SIG-M5 (cell line): ENCODE measurements around the gene SLC66A2.

Experiments used
- DNase-seq: peaks from one replicate; lab custom pipeline; 2025; lab: John Stamatoyannopoulos, UW

Gene SLC66A2

GRCh38 chr18:79937103-79937860 is 14.2 kb downstream of the SLC66A2 start:
- no peak for DNase-seq

GRCh38 chr18:79936641-79937040 is 14.8 kb downstream of the SLC66A2 start:
- no peak for DNase-seq

GRCh38 chr18:79935925-79936324 is 15.5 kb downstream of the SLC66A2 start:
- DNase-seq: no peak

DNA sequence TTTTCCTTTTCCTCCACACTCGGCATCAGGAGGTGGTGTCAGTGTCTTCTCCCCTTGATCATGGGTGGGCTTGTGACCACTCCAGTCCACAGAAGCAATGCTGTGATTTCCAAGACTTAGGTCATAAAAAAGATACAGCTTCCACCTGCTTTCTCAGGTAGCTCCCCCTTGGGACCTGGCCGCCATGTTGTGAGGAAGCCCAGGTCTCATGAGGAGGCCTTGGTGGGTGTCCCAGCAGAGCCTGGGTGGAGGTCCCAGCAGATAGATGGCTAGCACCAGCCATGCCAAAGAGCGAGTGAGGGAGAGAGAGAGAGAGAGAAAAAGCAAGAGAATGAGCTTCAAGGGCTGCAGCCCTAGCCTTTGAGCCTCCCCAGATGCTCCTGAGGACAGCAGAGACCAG is 16.0 kb downstream of the SLC66A2 start:
- DNase-seq: no peak

GRCh38 chr18:79935098-79935480 is 16.4 kb downstream of the SLC66A2 start:
- DNase-seq: no peak

DNA sequence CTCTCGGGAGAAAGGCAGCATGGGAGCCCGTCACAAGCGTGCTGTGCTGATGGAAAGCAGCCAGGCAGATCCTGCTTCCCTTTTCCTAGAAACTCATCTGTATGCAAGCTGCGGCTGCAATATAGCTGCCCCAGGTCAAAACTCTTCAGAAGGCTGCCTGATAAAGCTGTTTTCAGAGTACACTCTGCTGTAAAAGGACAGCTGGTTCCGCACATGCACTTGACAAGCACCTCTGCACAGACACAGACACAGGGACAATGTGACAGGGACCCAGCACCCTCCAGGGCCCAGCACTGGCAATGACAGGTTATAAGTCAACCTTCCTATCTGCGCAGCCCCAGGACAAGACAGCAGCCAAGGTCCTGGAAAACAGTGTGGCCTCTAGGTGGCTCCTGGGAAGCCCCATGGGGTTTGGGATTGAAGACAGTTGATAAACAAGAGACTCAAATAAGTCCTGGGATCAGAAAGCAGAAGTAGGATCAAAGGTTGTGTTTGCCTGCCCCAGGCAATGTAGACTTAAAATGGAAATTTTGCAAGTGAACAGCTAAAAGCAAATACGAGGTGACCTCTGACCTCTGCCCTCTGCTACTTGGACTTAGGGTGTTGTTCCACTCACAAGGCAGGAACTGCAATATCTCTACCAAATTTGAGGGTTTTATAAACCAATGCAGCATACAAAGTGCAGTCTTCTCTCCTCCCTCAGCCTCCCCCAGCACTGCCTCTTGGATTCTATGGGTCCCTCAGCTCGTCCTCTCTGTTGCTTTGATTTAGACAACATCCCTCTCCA is 16.9 kb downstream of the SLC66A2 start:
- no peak for DNase-seq

DNA sequence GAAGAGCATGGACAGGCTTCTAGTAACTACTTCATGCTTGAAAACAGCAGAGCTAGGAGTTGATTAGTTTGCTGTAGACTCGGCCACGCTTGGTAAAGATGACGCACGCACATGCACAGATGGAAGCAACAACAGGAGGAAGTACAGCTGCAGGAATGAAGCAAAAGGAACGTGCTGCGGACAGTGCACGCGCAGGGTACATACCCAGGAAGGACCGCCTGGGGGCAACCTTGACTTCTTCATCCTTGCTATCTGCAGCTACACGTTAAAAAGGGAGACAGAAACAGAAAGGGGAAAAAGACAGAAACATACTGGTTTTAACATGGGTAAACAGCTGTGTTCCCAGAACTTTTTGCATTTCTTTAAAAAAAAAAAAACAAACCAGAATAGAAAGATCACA is 17.7 kb downstream of the SLC66A2 start:
- DNase-seq: no peak

- DNase-seq: no peak
Observed at GRCh38 chr18:79932907-79933306, 18.5 kb downstream of the SLC66A2 start.

DNA sequence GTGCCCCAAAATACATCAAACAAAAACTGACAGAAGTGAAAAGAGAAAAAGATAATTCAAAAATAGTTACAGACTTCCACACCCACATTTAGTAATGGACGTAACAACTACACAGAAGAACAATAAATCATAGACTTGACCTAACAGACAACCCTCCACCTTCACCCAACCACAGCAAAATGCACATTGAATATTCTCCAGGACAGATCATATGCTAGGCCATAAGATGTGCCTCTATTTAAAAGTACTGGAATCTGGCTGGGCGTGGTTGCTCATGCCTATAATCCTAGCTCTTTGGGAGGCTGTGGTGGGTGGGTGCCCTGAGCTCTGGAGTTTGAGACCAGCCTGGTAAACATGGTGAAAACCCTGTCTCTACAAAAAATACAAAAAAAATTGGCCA is 20.0 kb downstream of the SLC66A2 start:
- DNase-seq: no peak

DNA sequence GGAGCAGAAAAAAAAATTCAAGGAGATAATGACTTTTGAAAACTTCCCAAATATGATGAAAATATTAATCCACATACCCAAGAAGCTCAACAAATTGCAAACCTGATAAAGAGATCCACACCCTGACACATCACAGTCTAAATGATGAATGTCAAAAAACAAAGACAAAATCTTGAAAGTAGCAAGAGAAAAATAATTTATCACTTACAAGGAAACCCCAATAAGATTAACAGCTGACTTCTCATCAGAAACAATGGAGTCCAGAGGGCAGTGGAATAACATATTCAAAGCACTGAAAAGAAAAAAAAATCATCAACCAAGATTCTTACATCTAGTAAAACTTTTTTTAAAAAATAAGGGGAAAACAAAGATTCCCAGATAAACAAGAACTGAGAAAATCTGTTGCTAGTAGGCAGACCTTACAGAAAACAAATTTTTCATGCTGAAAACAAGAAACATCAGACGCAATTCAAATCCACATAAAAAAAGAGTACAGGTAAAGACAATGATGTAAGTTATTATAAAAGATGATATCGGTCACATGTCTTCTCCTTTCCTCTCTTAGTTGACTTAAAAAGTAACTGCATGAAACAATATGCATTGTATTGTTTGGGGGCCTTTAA is 21.3 kb downstream of the SLC66A2 start:
- no peak for DNase-seq

DNA sequence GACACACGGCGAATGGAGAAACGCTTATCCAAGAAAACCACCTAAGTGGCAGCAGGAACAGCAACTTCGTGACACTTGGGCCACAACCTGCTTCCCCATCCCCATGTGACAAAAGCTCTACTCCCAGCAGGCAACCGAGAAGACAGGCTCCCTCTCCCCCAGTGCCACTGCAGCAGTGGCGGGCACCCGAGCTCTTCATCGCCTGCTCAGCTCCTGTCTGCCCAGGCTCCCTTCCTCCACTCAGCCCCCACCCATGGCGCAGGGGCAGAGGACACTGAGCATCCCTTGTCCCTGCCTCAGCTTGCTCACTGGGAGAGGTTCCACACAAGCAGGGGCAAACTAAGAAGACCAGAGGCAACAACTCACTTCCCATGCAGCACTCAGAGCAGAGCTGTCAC is 22.9 kb downstream of the SLC66A2 start:
- no peak for DNase-seq

GRCh38 chr18:79927607-79928562 is 23.6 kb downstream of the SLC66A2 start:
- DNase-seq: no peak

DNA sequence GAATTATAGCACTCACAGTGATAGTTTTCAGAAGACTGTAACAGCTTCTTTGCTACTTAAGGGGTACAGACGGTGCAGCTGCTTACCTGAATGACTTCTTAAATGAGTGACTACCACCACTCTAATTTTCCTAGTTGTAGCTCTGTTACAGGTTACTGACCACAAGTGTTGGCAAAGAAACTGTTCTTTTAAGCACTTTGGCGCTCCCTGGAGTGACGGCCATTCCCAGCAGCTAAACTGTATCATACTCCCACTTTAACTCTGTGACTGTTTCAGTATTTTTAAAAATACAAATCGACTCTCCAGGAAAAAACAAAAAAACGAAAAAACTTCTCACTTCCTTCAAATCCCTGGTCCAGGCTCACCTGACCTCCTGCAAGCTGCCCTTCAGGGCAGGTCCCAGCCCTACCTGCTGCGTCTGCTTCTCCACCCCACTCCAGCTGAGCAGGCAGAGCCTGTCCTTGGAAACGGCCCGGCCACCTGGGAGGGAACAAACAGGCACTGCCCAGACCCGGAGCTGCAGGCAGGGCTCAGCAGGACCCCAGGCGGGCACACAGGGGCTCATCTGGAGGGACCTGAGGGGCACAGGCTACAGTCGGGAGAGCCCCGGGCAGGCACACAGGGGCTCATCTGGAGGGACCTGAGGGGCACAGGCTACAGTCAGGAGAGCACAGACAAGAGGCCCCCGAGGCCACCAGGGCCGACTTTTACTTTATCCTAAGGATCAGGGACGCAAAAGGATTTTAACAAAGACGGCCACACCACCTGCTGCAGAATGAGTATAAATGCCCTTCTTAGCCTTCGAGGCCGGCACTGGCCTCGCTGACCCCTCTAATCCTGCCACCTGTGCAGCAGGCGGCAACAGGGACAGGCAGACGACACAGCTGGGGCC is 24.5 kb downstream of the SLC66A2 start:
- DNase-seq: no peak

DNA sequence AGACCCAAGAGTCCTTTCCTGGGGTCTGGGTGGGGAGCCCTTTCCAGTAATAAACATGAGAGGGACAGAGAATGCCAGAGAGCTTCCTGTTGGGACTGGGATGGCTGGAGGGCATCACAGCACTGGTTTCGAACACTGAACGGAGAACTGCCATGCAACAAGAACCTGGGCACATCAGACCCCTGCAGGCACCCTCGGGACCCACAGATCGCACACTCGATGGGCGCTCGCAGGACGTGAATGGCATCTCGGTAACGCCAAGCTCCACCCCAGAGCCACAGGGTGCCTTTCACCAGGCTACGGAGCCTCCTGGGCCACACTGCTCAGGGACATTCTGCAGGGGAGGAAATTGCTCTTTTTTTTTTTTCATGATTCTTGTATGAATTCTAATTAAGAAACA is 25.1 kb downstream of the SLC66A2 start:
- DNase-seq: no peak

DNA sequence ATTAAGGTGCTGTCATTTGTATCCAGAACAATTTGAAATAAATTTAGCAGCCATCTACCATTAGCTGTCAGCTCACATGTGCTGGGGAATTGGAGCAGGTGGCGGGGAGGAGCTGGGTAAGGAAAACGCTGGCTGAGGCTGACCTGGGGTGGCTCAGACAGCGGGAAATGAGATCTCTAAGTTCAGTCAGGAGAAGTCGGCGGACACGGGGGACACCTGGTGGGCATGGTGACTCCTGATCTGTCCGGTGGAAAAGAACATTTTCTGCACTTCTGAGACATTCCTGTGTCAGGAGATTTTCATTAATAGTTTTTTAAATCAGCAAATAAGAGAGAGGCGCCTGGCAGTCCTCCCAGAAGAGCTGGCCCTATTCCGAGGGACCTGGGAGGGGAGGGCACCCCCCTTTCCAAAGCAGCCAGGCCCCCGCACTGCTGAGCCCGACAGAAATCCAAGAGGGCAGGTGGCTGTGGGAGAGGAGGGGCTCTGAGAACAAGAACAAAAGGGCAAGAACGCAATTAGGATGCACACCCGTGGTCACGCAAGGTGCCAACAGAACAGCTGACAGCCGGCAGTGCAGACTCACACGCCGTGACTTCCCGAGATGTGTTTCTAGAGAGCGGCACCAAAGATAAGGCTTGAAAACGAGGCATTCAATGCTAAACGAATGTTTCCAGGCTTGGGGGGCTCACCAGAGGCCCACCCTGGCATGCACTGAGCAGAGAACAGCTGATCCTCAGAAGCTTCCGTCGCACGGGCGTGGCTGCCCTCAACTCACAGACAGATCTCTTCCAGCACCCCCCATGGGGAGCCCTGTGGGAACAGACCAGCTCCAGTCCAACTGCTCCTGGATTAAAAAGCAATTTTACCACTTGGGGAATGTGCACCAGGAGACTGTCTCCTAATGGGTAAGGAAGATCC is 26.4 kb downstream of the SLC66A2 start:
- no peak for DNase-seq

DNA sequence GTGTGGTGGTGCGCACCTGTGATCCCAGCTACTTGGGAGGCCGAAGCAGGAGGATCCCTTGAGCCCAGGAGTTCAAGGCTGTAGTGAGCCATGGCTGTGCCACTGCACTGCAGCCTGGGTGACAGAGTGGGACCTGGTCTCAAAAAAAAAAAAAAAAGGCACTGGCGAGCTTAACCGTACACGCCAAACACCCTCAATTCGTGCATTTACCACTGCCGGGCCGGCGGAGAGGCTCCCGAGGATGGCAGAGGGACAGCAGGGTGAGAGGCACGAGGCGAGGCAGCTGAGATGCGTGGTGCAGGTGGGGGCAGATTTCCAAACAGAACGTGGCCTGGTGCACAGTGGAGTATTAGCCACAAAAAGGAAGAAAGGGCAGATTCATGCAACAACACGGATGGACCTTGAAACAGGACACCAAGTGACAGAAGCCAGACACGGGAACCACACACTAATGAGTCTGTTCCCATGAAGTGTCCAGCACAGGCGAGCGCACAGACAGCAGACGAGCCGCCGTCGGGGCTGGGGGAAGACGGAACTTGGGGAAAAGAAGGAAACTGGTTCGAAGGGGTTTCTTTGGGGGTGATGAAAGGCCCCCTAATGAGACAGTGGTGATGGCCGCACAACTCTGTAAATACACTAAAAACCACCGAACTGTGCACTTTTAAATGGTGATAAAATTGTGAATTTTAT is 27.4 kb downstream of the SLC66A2 start:
- DNase-seq: no peak

DNA sequence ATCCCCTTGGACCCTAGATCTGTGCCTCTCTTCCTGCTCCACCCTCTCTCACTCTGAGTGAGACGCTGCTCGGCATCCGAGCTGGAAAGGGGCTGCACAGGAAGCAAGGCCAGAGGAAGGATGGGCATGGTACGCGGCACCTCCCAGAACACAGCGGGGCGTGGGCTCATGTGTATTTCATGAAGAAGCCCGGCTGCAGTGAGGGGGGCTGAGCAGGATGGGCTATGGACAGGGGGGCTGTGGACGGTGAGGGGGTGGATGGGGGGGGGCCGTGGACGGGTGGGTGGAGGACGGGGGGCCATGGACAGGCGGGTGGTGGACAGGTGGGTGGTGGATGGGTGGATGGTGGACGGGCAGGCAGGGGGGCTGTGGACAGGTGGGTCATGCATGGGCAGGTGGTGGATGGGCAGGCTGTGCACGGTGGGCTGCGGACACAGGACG is 28.5 kb downstream of the SLC66A2 start:
- DNase-seq: no peak

DNA sequence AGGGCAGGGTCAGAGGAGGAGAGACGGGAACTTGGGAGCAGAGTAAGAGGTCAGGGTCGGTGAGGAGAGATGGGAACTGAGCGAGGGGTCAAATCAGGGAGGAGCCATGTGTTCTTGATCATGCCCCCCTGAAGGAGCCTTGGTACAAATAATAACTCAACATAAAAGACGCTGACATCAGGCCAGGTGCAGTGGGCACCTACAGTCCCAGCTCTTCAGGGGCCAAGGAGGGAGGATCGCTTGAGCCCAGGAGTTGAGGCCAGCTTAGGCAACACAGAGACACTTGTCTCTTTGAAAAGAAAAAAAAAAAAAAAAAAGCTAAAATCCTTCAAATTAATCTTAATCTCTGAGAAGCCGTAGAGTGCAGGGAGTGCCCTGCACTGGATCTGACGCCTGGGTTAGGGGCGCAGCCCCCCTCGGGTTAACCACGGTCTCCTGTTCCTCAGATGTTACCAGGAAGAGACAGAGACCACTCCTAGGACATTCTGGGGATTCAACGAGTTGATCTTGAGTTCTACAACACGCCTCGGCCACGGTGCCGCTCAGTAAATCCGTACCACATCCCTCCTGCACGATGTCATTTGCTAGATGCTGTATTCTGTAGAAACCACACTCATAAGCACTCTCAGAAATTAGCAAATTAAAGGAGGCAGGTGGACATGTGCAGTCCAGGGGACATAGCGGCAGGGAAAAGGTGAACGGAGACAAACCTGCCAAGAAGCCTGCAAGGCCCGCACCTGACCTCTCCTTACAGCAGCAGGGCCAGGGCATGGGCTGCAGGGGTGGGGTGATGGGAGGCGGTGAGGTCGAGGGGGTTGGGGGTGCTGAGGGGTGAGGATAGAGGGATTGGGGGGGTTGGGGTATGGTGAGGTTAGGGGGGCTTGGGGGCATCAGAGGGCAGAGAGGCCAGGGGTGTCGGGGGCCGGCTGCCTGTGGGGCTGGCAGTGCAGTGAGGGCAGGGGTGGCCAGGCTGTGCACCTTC is 29.2 kb downstream of the SLC66A2 start:
- DNase-seq: no peak
